ENCODE data around the gene CFAP74.
A peak's percentile ranks its signal among the peaks of the same experiment; 100 is the strongest.

The CFAP74 gene

GRCh38 chr1:1969505-1969900, 34.1 kb downstream of the CFAP74 start:
- no peak for DNase-seq

- no peak for DNase-seq
These were observed 34.6 kb downstream of the CFAP74 start for GRCh38 chr1:1968767-1969504.

- DNase-seq: no peak
These were observed 35.7 kb downstream of the CFAP74 start for GRCh38 chr1:1967879-1968278.

- no peak for DNase-seq
These were observed 36.4 kb downstream of the CFAP74 start for GRCh38 chr1:1967151-1967550.

- DNase-seq: no peak
These were observed 37.4 kb downstream of the CFAP74 start for GRCh38 chr1:1966071-1966740.

- DNase-seq: no peak
These were observed 38.0 kb downstream of the CFAP74 start for GRCh38 chr1:1965546-1965945.

- no peak for DNase-seq
These were observed 38.8 kb downstream of the CFAP74 start for GRCh38 chr1:1964811-1965210.

- no peak for DNase-seq
These were observed 40.0 kb downstream of the CFAP74 start for GRCh38 chr1:1963570-1963969.

GRCh38 chr1:1962752-1963151, 40.8 kb downstream of the CFAP74 start:
- DNase-seq: no peak

- no peak for DNase-seq
These were observed 42.9 kb downstream of the CFAP74 start for GRCh38 chr1:1960480-1961196.

- peak; percentile 69 for DNase-seq
These were observed 43.6 kb downstream of the CFAP74 start for GRCh38 chr1:1959840-1960479.

GRCh38 chr1:1959459-1959839, 44.1 kb downstream of the CFAP74 start:
- DNase-seq: no peak

- no peak for DNase-seq
These were observed 45.5 kb downstream of the CFAP74 start for GRCh38 chr1:1958071-1958541.

GRCh38 chr1:1957533-1957961, 46.0 kb downstream of the CFAP74 start:
- no peak for DNase-seq

- DNase-seq: no peak
These were observed 46.7 kb downstream of the CFAP74 start for GRCh38 chr1:1956586-1957532.

GRCh38 chr1:1956101-1956500, 47.5 kb downstream of the CFAP74 start:
- DNase-seq: no peak

GRCh38 chr1:1955621-1956094, 47.9 kb downstream of the CFAP74 start:
- no peak for DNase-seq

- DNase-seq: no peak
These were observed 48.6 kb downstream of the CFAP74 start for GRCh38 chr1:1954831-1955441.

GRCh38 chr1:1954015-1954414, 49.6 kb downstream of the CFAP74 start:
- DNase-seq: no peak

- no peak for DNase-seq
These were observed 52.6 kb downstream of the CFAP74 start for GRCh38 chr1:1950940-1951339.

- DNase-seq: no peak
These were observed 54.8 kb downstream of the CFAP74 start for GRCh38 chr1:1948783-1949182.

- DNase-seq: no peak
These were observed 56.1 kb downstream of the CFAP74 start for GRCh38 chr1:1947493-1947892.

Data from activated CD4-positive, CD25-positive, alpha-beta regulatory T cell treated with anti-CD3 and anti-CD28 coated beads, Interleukin-2, amount 50 U/mL, for 72 hours (primary cell).